ENCODE measurements around the gene CLDN3. TPM values are rescaled to one million over a fixed set of nuclear protein-coding genes. Genes with fewer than 3 reads are reported as not detected.
A peak's percentile ranks its signal among the peaks of the same experiment; 100 is the strongest.

The CLDN3 gene
- total RNA-seq, 2 donors from 2014 or later = not detected

GRCh38 chr7:73774923-73775322, 4.9 kb upstream of the CLDN3 start:
- intact Hi-C loops (cut with DNase I) = no loop called here
- no peak for ATAC-seq

GRCh38 chr7:73773700-73774517, 3.8 kb upstream of the CLDN3 start:
- intact Hi-C loops (cut with DNase I) = no loop called here
- DNase-seq = no peak
- ATAC-seq = no peak

More at GRCh38 chr7:73774923-73775322, 4.9 kb upstream of the CLDN3 start:
- DNase-seq = no peak

- DNase-seq (no peak), ATAC-seq (no peak)
- intact Hi-C loops (cut with DNase I) = no loop called here
Measured at GRCh38 chr7:73770860-73771670, 995 bp upstream of the CLDN3 start.

GRCh38 chr7:73769481-73770001, 529 bp downstream of the CLDN3 start:
- intact Hi-C loops (cut with DNase I) = no loop called here
- DNase-seq (no peak), ATAC-seq (no peak)

GRCh38 chr7:73768641-73769480, 1.2 kb downstream of the CLDN3 start:
- DNase-seq (no peak), ATAC-seq (no peak)
- intact Hi-C loops (cut with DNase I) = no loop called here

GRCh38 chr7:73766556-73767229, 3.4 kb downstream of the CLDN3 start:
- intact Hi-C loops (cut with DNase I) = no loop called here
- no peak for ATAC-seq
- no peak for DNase-seq

- intact Hi-C loops (cut with DNase I) = no loop called here
- DNase-seq = no peak
Measured at GRCh38 chr7:73762659-73762999, 7.4 kb downstream of the CLDN3 start.

GRCh38 chr7:73761854-73762658, 8.0 kb downstream of the CLDN3 start:
- intact Hi-C loops (cut with DNase I) = no loop called here
- no peak for DNase-seq
- no peak for ATAC-seq

More at GRCh38 chr7:73762659-73762999, 7.4 kb downstream of the CLDN3 start:
- ATAC-seq = no peak

GRCh38 chr7:73758581-73759138, 11.4 kb downstream of the CLDN3 start:
- ATAC-seq (no peak), DNase-seq (no peak)
- intact Hi-C loops (cut with DNase I) = no loop called here

GRCh38 chr7:73749931-73750776, 19.9 kb downstream of the CLDN3 start:
- DNase-seq = no peak
- intact Hi-C loops (cut with DNase I) = no loop called here
- ATAC-seq = no peak

GRCh38 chr7:73746378-73746777, 23.7 kb downstream of the CLDN3 start:
- intact Hi-C loops (cut with DNase I) = no loop called here
- ATAC-seq = no peak
- DNase-seq = no peak

- ATAC-seq = no peak
- intact Hi-C loops (cut with DNase I) = no loop called here
- peak; percentile 48 for DNase-seq
Measured at GRCh38 chr7:73742753-73743641, 27.1 kb downstream of the CLDN3 start.

- intact Hi-C loops (cut with DNase I) = no loop called here
- ATAC-seq (no peak), DNase-seq (no peak)
Measured at GRCh38 chr7:73742338-73742752, 27.7 kb downstream of the CLDN3 start.

GRCh38 chr7:73741600-73741999, 28.5 kb downstream of the CLDN3 start:
- DNase-seq = no peak
- intact Hi-C loops (cut with DNase I) = no loop called here

GRCh38 chr7:73740771-73741170, 29.3 kb downstream of the CLDN3 start:
- no peak for DNase-seq
- ATAC-seq = no peak
- intact Hi-C loops (cut with DNase I) = no loop called here

More at GRCh38 chr7:73741600-73741999, 28.5 kb downstream of the CLDN3 start:
- ATAC-seq = no peak

GRCh38 chr7:73740212-73740611, 29.9 kb downstream of the CLDN3 start:
- intact Hi-C loops (cut with DNase I) = no loop called here
- ATAC-seq = no peak
- DNase-seq = no peak
